HEK293 (cell line): ENCODE results near the gene FTH1.

Experiments used
- CTCF ChIA-PET: fragments of 350-600 bp; formaldehyde crosslinking; extraction: SDS; loops from one replicate; lab custom pipeline; 2021; ENCODE audit warnings: antibody characterized with exemption; lab: Yijun Ruan, JAX
- POLR2A ChIA-PET: fragments of 300-600 bp; formaldehyde crosslinking; extraction: SDS; loops from one replicate; lab custom pipeline; 2020; ENCODE audit warnings: antibody characterized with exemption, inconsistent platforms; lab: Yijun Ruan, JAX
- H3K27ac ChIP-seq: fragments of 200-500 bp; sonication (Bioruptor generic); 2 replicates; pipeline ENCODE4 v1.5.1; 2014; ENCODE audit warnings: low read depth, low read length, control low read depth, inconsistent platforms; ENCODE audit errors: extremely low read depth
- H3K36me3 ChIP-seq, 2 experiments: fragments of 200-500 bp in 1 of 2; sonication (Bioruptor generic) in 1 of 2; 1 replicate in 1 of 2; 2 replicates in 1 of 2; pipeline ENCODE4 v1.5.1; 2014 to 2017; ENCODE audit warnings: inconsistent platforms in 2 of 2, low read length in 2 of 2; ENCODE audit not compliant: control insufficient read depth in 2 of 2, insufficient read depth in 1 of 2
- H3K4me1 ChIP-seq: fragments of 200-500 bp; sonication (Bioruptor generic); 2 replicates; pipeline ENCODE4 v1.5.1; 2014; ENCODE audit warnings: mild to moderate bottlenecking, low read length, inconsistent platforms; ENCODE audit not compliant: control insufficient read depth, insufficient read depth
- H3K4me3 ChIP-seq: 2 replicates; pipeline ENCODE4 v1.5.1; 2011; ENCODE audit warnings: low read depth, mild to moderate bottlenecking, control low read depth, low read length, moderate library complexity
- H3K9me3 ChIP-seq: fragments of 200-500 bp; sonication (Bioruptor generic); 2 replicates; pipeline ENCODE4 v1.5.1; 2014; ENCODE audit warnings: low read depth, low read length, inconsistent platforms; ENCODE audit not compliant: control insufficient read depth, insufficient read depth
- GLIS1 ChIP-seq: fragments of 450-650 bp; formaldehyde crosslinking; IDR thresholded peaks from 2 replicates; pipeline ENCODE4 v1.5.1; 2016; ENCODE audit warnings: missing biosample characterization, missing genetic modification characterization
- OSR2 ChIP-seq: fragments of 450-650 bp; formaldehyde crosslinking; IDR thresholded peaks from 2 replicates; pipeline ENCODE4 v1.5.1; 2016; ENCODE audit warnings: missing biosample characterization, missing genetic modification characterization
- SCRT2 ChIP-seq: fragments of 450-650 bp; formaldehyde crosslinking; IDR thresholded peaks from 2 replicates; pipeline ENCODE4 v1.5.1; 2016; ENCODE audit warnings: missing biosample characterization, missing genetic modification characterization
- SETDB1 ChIP-seq: IDR thresholded peaks from one replicate; pipeline ENCODE4 v1.6.1; 2017; ENCODE audit warnings: mild to moderate bottlenecking, low read length, moderate library complexity, mixed read lengths; ENCODE audit not compliant: insufficient read length
- ZBTB1 ChIP-seq: fragments of 450-650 bp; formaldehyde crosslinking; IDR thresholded peaks from 2 replicates; pipeline ENCODE4 v1.5.1; 2016; ENCODE audit warnings: missing biosample characterization, missing genetic modification characterization
- ZBTB17 ChIP-seq: fragments of 450-650 bp; formaldehyde crosslinking; IDR thresholded peaks from 2 replicates; pipeline ENCODE4 v1.5.1; 2016; ENCODE audit warnings: missing biosample characterization, missing genetic modification characterization
- ZFP37 ChIP-seq: fragments of 450-650 bp; formaldehyde crosslinking; IDR thresholded peaks from 2 replicates; pipeline ENCODE4 v1.5.1; 2016; ENCODE audit warnings: missing biosample characterization, missing genetic modification characterization
- ZIC2 ChIP-seq: fragments of 450-650 bp; formaldehyde crosslinking; IDR thresholded peaks from 2 replicates; pipeline ENCODE4 v1.5.1; 2016; ENCODE audit warnings: missing biosample characterization, missing genetic modification characterization
- ZNF121 ChIP-seq: fragments of 450-650 bp; formaldehyde crosslinking; IDR thresholded peaks from 2 replicates; pipeline ENCODE4 v1.5.1; 2016; ENCODE audit warnings: missing biosample characterization, missing genetic modification characterization
- ZNF155 ChIP-seq: fragments of 450-650 bp; formaldehyde crosslinking; IDR thresholded peaks from 2 replicates; pipeline ENCODE4 v1.5.1; 2016; ENCODE audit warnings: missing biosample characterization, missing genetic modification characterization
- ZNF211 ChIP-seq: fragments of 450-650 bp; formaldehyde crosslinking; IDR thresholded peaks from 2 replicates; pipeline ENCODE4 v1.5.1; 2016; ENCODE audit warnings: low read depth, missing biosample characterization, missing genetic modification characterization
- ZNF26 ChIP-seq: fragments of 450-650 bp; formaldehyde crosslinking; IDR thresholded peaks from 2 replicates; pipeline ENCODE4 v1.5.1; 2016; ENCODE audit warnings: missing biosample characterization, missing genetic modification characterization
- ZNF518A ChIP-seq: fragments of 450-650 bp; formaldehyde crosslinking; conservative IDR thresholded peaks from 2 replicates; pipeline ENCODE4 v1.5.1; 2016; ENCODE audit warnings: low read depth, missing biosample characterization, missing genetic modification characterization
- ZNF639 ChIP-seq: fragments of 450-650 bp; formaldehyde crosslinking; IDR thresholded peaks from 2 replicates; pipeline ENCODE4 v1.5.1; 2016; ENCODE audit warnings: missing biosample characterization, missing genetic modification characterization
- ZNF704 ChIP-seq: fragments of 450-650 bp; formaldehyde crosslinking; IDR thresholded peaks from 2 replicates; pipeline ENCODE4 v1.5.1; 2016; ENCODE audit warnings: missing biosample characterization, missing genetic modification characterization
- TF ChIP-seq, protein P1 (sequence below): fragments of 450-650 bp; formaldehyde crosslinking; IDR thresholded peaks from 2 replicates; pipeline ENCODE4 v1.5.1; 2016; ENCODE audit warnings: missing biosample characterization, missing genetic modification characterization
- TF ChIP-seq, protein P2 (sequence below): fragments of 450-650 bp; formaldehyde crosslinking; IDR thresholded peaks from 2 replicates; pipeline ENCODE4 v1.5.1; 2016; ENCODE audit warnings: missing biosample characterization, missing genetic modification characterization, low read depth

FTH1 gene

GRCh38 chr11:61961570-61962212 lies 5.7 kb downstream of the FTH1 start:
- Histone ChIP-seq H3K9me3 (no peaks in the 10 kb centered on the region), H3K36me3 (peaks cover 0 to 44% of the 10 kb centered on the region in 2 experiments; a peak in 1 of 3 replicates), H3K4me3 (no peak overlapping the region), H3K27ac (no peak overlapping the region), H3K4me1 (no peaks in the 10 kb centered on the region)
- peak; percentile 70 for TF ChIP-seq GLIS1 (tag by site-specific recombination)
- 0 out of 2 replicates have a peak, but pooled peaks have one; percentile 21 for TF ChIP-seq ZBTB17
- peak; percentile 46; the same call in 1 of the 2 replicates for TF ChIP-seq SCRT2 (tag by site-specific recombination)
- TF ChIP-seq, protein P1, sequence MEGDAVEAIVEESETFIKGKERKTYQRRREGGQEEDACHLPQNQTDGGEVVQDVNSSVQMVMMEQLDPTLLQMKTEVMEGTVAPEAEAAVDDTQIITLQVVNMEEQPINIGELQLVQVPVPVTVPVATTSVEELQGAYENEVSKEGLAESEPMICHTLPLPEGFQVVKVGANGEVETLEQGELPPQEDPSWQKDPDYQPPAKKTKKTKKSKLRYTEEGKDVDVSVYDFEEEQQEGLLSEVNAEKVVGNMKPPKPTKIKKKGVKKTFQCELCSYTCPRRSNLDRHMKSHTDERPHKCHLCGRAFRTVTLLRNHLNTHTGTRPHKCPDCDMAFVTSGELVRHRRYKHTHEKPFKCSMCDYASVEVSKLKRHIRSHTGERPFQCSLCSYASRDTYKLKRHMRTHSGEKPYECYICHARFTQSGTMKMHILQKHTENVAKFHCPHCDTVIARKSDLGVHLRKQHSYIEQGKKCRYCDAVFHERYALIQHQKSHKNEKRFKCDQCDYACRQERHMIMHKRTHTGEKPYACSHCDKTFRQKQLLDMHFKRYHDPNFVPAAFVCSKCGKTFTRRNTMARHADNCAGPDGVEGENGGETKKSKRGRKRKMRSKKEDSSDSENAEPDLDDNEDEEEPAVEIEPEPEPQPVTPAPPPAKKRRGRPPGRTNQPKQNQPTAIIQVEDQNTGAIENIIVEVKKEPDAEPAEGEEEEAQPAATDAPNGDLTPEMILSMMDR (tag by site-specific recombination): no peak
- TF ChIP-seq, protein P2, sequence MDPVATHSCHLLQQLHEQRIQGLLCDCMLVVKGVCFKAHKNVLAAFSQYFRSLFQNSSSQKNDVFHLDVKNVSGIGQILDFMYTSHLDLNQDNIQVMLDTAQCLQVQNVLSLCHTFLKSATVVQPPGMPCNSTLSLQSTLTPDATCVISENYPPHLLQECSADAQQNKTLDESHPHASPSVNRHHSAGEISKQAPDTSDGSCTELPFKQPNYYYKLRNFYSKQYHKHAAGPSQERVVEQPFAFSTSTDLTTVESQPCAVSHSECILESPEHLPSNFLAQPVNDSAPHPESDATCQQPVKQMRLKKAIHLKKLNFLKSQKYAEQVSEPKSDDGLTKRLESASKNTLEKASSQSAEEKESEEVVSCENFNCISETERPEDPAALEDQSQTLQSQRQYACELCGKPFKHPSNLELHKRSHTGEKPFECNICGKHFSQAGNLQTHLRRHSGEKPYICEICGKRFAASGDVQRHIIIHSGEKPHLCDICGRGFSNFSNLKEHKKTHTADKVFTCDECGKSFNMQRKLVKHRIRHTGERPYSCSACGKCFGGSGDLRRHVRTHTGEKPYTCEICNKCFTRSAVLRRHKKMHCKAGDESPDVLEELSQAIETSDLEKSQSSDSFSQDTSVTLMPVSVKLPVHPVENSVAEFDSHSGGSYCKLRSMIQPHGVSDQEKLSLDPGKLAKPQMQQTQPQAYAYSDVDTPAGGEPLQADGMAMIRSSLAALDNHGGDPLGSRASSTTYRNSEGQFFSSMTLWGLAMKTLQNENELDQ (tag by site-specific recombination): no peak
- no peak for TF ChIP-seq OSR2 (tag by site-specific recombination)
- TF ChIP-seq ZNF26: no peak
- TF ChIP-seq ZIC2 (tag by site-specific recombination): peak; percentile 42
- ChIA-PET POLR2A (interaction anchor here (0.6 to 2.1 kb wide), 3 partner anchors 12 to 49 kb away, joined by 4 to 17 read pairs (median 4); partner anchors contain the start of gene BEST1), CTCF (interaction anchor here (0.7 to 2.0 kb wide), 4 partner anchors 14 to 73 kb away, joined by 4 to 12 read pairs (median 5); no protein-coding TSS in a partner anchor)

DNA sequence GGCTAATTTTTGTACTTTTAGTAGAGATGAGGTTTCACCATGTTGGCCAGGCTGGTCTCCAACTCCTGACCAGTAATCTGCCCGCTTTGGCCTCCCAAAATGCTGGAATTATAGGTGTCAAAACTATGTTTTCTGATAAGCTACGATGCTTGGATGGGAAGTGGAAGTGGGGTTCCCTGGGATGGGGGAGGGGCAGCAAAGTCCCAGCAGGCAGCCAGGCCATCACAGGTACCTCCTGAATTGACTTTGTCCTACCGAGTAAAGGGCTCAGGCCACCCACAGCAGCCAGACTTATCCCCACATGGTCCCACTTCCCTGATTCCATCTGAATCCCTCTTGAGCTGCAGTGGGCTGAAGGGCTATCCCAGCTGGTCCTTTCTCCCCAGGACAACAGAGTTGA lies 6.9 kb downstream of the FTH1 start:
- ChIA-PET CTCF (interaction anchor here (1.2 to 2.7 kb wide), 2 partner anchors 13 to 59 kb away, joined by 3 to 12 read pairs; no protein-coding TSS in a partner anchor), POLR2A (interaction anchor here (2.1 kb wide), 1 partner anchor 11 kb away, joined by 17 read pairs; the partner anchor contains the start of gene BEST1)
- Histone ChIP-seq H3K27ac (no peak overlapping the region), H3K4me3 (no peak overlapping the region), H3K4me1 (no peaks in the 10 kb centered on the region), H3K9me3 (no peaks in the 10 kb centered on the region), H3K36me3 (peaks cover 0 to 33% of the 10 kb centered on the region in 2 experiments; a peak in 1 of 3 replicates)
- TF ChIP-seq ZFP37 (tag by site-specific recombination): no peak
- TF ChIP-seq ZBTB1 (tag by site-specific recombination): no peak
- no peak for TF ChIP-seq ZNF121 (tag by site-specific recombination)
- no peak for TF ChIP-seq ZNF518A (tag by site-specific recombination)
- no peak for TF ChIP-seq ZNF26
- TF ChIP-seq ZNF211 (tag by site-specific recombination): no peak
- TF ChIP-seq ZNF155 (tag by site-specific recombination): no peak
- no peak for TF ChIP-seq SETDB1
- no peak for TF ChIP-seq ZNF639
- no peak for TF ChIP-seq ZNF704 (tag by site-specific recombination)
